ENCODE results near the gene BICDL2.
A peak's percentile ranks its signal among the peaks of the same experiment; 100 is the strongest.

Gene BICDL2

GRCh38 chr16:2980227-2981176, 56.2 kb downstream of the BICDL2 start, which contains the start of gene PKMYT1:
TSS of gene PKMYT1 (minus strand) at chr16:2980446. CDS start at chr16:2979657, 789 bp downstream.
- peak; percentile 89 for DNase-seq

GRCh38 chr16:2979669-2980226, 57.0 kb downstream of the BICDL2 start:
- DNase-seq, result peak; percentile 45
